Neural cell (in vitro differentiated cells): ENCODE results near the gene LRRC45. TPM values are rescaled to one million over a fixed set of nuclear protein-coding genes. Genes with fewer than 3 reads are reported as not detected.

Experiments used
- H2AFZ ChIP-seq: fragments of 200-600, 300-800 bp; sonication (generic), shearing (Covaris generic); 2 replicates; pipeline ENCODE4 v1.6.0; 2014; ENCODE audit warnings: low read depth, mild to moderate bottlenecking, antibody characterized with exemption, low read length, moderate library complexity
- H3F3A ChIP-seq: fragments of 200-600 bp; shearing (Covaris generic); 2 replicates; pipeline ENCODE4 v1.6.1; 2016; ENCODE audit warnings: mild to moderate bottlenecking, moderate library complexity, mixed read lengths, antibody characterized with exemption, low read length; ENCODE audit not compliant: insufficient read depth, poor library complexity, severe bottlenecking
- H3K27ac ChIP-seq: fragments of 200-600, 300-800 bp; sonication (generic), shearing (Covaris generic); 2 replicates; pipeline ENCODE4 v1.5.1; 2014; ENCODE audit warnings: mild to moderate bottlenecking, low read length, moderate library complexity
- H3K27me3 ChIP-seq: fragments of 300-800, 200-600 bp; sonication (generic), shearing (Covaris generic); 2 replicates; pipeline ENCODE4 v1.6.0; 2014; ENCODE audit warnings: mild to moderate bottlenecking, low read depth, low read length, moderate library complexity; ENCODE audit not compliant: insufficient read depth
- H3K36me3 ChIP-seq: fragments of 300-800, 200-600 bp; sonication (generic), shearing (Covaris generic); 2 replicates; pipeline ENCODE4 v1.5.1; 2014; ENCODE audit warnings: mild to moderate bottlenecking, antibody characterized with exemption, low read length, moderate library complexity; ENCODE audit not compliant: insufficient read depth
- H3K4me2 ChIP-seq: fragments of 300-800, 200-600 bp; sonication (generic), shearing (Covaris generic); 2 replicates; pipeline ENCODE4 v1.6.0; 2014; ENCODE audit warnings: mild to moderate bottlenecking, low read length
- H3K4me3 ChIP-seq: fragments of 300-800, 200-600 bp; sonication (generic), shearing (Covaris generic); 2 replicates; pipeline ENCODE4 v1.5.1; 2014; ENCODE audit warnings: mild to moderate bottlenecking, low read length, moderate library complexity
- H3K79me2 ChIP-seq: fragments of 200-600 bp; shearing (Covaris generic); replicated peaks from 2 replicates; pipeline ENCODE4 v1.6.0; 2014; ENCODE audit warnings: mild to moderate bottlenecking, low read length, moderate library complexity; ENCODE audit not compliant: insufficient read depth
- H3K9ac ChIP-seq: fragments of 300-800, 200-600 bp; sonication (generic), shearing (Covaris generic); 2 replicates; pipeline ENCODE4 v1.6.1; 2016; ENCODE audit warnings: mild to moderate bottlenecking, low read length, mixed read lengths
- H3K9me2 ChIP-seq: fragments of 200-600 bp; shearing (Covaris generic); 2 replicates; pipeline ENCODE4 v1.6.1; 2016; ENCODE audit warnings: mild to moderate bottlenecking, low read length, mixed read lengths; ENCODE audit not compliant: insufficient read depth
- H3K9me3 ChIP-seq: fragments of 200-600, 300-800 bp; sonication (generic), shearing (Covaris generic); 2 replicates; pipeline ENCODE4 v1.6.1; 2016; ENCODE audit warnings: mild to moderate bottlenecking, mixed run types, low read length, moderate library complexity, mixed read lengths
- H4K20me1 ChIP-seq: fragments of 200-600 bp; shearing (Covaris generic); 2 replicates; pipeline ENCODE4 v1.6.1; 2016; ENCODE audit warnings: mild to moderate bottlenecking, mixed run types; ENCODE audit not compliant: insufficient read depth
- EP300 ChIP-seq: fragments of 450-650 bp; conservative IDR thresholded peaks from 2 replicates; pipeline ENCODE4 v1.6.1; 2014; ENCODE audit warnings: antibody characterized with exemption, mild to moderate bottlenecking, moderate library complexity; ENCODE audit not compliant: poor library complexity, severe bottlenecking
- EZH2 ChIP-seq: fragments of 200-600, 300-800 bp; shearing (Covaris generic), sonication (generic); IDR thresholded peaks from 2 replicates; pipeline ENCODE4 v1.6.1; 2014; ENCODE audit warnings: antibody characterized with exemption, low read length, borderline replicate concordance, mild to moderate bottlenecking; ENCODE audit not compliant: insufficient read depth, poor library complexity, severe bottlenecking
- MXI1 ChIP-seq: fragments of 450-650 bp; conservative IDR thresholded peaks from 2 replicates; pipeline ENCODE4 v1.6.1; 2014; ENCODE audit warnings: antibody characterized with exemption, mild to moderate bottlenecking; ENCODE audit not compliant: poor library complexity, severe bottlenecking
- POLR2AphosphoS5 ChIP-seq: IDR thresholded peaks from 2 replicates; pipeline ENCODE4 v1.6.1; 2012
- RAD21 ChIP-seq: fragments of 450-650 bp; conservative IDR thresholded peaks from 2 replicates; pipeline ENCODE4 v1.6.1; 2014; ENCODE audit warnings: antibody characterized with exemption, mild to moderate bottlenecking, moderate library complexity
- SMC3 ChIP-seq: fragments of 450-650 bp; conservative IDR thresholded peaks from 2 replicates; pipeline ENCODE4 v1.6.1; 2014; ENCODE audit warnings: antibody characterized with exemption, mild to moderate bottlenecking, moderate library complexity; ENCODE audit not compliant: poor library complexity
- TAF1 ChIP-seq: IDR thresholded peaks from 2 replicates; pipeline ENCODE4 v1.6.1; 2012; ENCODE audit warnings: low read depth
- polyA plus RNA-seq: library from polyadenylated mRNA; depleted of rRNA; stranded (reverse); fragments of >200 nt; gene quantifications from 2 replicates; pipeline ENCODE4 v1.2.3, GENCODE V29; 2014
- TF ChIP-seq, protein P1 (sequence below): fragments of 450-650 bp; IDR thresholded peaks from 2 replicates; pipeline ENCODE4 v1.5.1; 2014; ENCODE audit warnings: antibody characterized with exemption, mild to moderate bottlenecking, moderate library complexity; ENCODE audit not compliant: poor library complexity, severe bottlenecking
- TF ChIP-seq, protein P2 (sequence below): IDR thresholded peaks from 2 replicates; pipeline ENCODE4 v1.6.1; 2012; ENCODE audit warnings: borderline replicate concordance

Gene LRRC45
- polyA plus RNA-seq, 1 donor from 2014 or later, result 51.7 TPM

DNA sequence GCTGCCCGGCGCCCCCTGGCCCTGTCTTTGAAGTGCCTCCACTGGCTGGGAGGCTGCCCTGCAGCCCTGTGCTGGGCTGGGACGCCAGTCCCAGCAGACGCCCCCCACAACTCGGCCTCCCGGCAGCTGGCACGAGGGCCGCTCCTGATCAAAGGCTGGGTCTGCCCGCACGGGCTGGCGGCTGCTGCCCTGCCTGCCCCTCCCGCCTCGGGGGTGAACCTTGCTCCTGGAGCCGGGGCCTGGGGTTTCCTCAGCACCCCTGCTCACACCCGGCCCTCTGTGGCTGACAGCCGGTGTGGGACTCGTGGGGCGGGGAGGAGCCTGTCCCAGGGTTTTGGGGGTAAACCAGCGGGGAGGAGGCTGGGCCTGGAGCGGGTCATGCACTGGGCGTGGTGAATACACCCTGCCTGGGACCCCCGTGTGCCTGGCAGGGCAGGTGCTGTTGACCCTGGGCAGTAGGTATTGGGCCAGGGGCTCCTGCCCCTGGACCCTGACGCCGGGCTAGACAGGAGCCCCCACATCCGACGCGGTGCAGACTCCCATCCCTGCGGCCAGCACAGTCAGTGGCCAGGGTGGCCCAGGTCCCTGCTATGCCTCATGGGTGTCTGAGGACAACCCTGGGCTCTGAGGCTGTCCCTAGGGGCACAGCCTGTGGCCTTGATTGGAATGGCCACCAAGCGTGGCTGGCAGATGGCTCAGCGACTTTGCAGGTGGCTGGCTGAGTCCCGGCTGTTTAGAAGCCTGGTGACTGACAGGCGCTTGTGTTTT, 22.1 kb upstream of the LRRC45 start:
- no peaks in the 10 kb centered on the region for H4K20me1 ChIP-seq
- no peak overlapping the region for H2AFZ ChIP-seq
- no peaks in the 10 kb centered on the region for H3K9me2 ChIP-seq
- H3K9me3 ChIP-seq, result no peaks in the 10 kb centered on the region
- H3K27me3 ChIP-seq, result no peaks in the 10 kb centered on the region
- no peak overlapping the region for H3K4me2 ChIP-seq
- H3K79me2 ChIP-seq, result no peaks in the 10 kb centered on the region
- H3F3A ChIP-seq, result no peaks in the 10 kb centered on the region
- no peaks in the 10 kb centered on the region for H3K36me3 ChIP-seq
- no peak overlapping the region for H3K27ac ChIP-seq
- TF ChIP-seq POLR2AphosphoS5, result no peak
- TF ChIP-seq, protein P1, sequence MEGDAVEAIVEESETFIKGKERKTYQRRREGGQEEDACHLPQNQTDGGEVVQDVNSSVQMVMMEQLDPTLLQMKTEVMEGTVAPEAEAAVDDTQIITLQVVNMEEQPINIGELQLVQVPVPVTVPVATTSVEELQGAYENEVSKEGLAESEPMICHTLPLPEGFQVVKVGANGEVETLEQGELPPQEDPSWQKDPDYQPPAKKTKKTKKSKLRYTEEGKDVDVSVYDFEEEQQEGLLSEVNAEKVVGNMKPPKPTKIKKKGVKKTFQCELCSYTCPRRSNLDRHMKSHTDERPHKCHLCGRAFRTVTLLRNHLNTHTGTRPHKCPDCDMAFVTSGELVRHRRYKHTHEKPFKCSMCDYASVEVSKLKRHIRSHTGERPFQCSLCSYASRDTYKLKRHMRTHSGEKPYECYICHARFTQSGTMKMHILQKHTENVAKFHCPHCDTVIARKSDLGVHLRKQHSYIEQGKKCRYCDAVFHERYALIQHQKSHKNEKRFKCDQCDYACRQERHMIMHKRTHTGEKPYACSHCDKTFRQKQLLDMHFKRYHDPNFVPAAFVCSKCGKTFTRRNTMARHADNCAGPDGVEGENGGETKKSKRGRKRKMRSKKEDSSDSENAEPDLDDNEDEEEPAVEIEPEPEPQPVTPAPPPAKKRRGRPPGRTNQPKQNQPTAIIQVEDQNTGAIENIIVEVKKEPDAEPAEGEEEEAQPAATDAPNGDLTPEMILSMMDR, result no peak
- no peak overlapping the region for H3K4me3 ChIP-seq
- no peak overlapping the region for H3K9ac ChIP-seq

DNA sequence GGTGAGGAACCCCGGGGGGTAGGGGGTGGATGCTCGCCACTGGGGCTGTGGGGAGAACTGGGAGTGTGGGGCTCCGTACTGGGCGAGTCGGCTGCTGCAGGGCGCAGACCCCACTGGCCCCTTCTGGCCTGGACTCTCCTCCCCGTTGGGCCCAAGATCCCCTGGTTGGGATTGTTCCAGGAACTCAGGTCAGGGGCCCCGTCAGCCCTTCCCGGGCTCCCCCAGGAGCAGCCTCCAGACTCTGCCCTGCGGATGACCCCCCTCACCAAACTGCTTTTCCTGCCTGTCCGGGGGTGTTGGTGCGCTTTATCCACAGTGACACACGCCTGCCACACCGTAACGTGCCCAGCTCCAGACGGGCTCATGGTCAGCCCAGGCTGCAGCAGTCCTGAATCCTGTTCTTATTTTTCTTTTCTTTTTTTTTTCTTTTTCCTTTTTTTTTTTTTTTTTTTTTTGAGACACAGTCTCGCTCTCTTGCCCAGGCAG, 21.5 kb upstream of the LRRC45 start:
- H3K4me2 ChIP-seq, result no peak overlapping the region
- TF ChIP-seq RAD21, result no peak
- no peak for TF ChIP-seq POLR2AphosphoS5
- no peak for TF ChIP-seq MXI1
- TF ChIP-seq SMC3, result no peak
- no peak for TF ChIP-seq TAF1
- TF ChIP-seq, protein P1, result no peak
- no peak for TF ChIP-seq EP300
- TF ChIP-seq, protein P2, sequence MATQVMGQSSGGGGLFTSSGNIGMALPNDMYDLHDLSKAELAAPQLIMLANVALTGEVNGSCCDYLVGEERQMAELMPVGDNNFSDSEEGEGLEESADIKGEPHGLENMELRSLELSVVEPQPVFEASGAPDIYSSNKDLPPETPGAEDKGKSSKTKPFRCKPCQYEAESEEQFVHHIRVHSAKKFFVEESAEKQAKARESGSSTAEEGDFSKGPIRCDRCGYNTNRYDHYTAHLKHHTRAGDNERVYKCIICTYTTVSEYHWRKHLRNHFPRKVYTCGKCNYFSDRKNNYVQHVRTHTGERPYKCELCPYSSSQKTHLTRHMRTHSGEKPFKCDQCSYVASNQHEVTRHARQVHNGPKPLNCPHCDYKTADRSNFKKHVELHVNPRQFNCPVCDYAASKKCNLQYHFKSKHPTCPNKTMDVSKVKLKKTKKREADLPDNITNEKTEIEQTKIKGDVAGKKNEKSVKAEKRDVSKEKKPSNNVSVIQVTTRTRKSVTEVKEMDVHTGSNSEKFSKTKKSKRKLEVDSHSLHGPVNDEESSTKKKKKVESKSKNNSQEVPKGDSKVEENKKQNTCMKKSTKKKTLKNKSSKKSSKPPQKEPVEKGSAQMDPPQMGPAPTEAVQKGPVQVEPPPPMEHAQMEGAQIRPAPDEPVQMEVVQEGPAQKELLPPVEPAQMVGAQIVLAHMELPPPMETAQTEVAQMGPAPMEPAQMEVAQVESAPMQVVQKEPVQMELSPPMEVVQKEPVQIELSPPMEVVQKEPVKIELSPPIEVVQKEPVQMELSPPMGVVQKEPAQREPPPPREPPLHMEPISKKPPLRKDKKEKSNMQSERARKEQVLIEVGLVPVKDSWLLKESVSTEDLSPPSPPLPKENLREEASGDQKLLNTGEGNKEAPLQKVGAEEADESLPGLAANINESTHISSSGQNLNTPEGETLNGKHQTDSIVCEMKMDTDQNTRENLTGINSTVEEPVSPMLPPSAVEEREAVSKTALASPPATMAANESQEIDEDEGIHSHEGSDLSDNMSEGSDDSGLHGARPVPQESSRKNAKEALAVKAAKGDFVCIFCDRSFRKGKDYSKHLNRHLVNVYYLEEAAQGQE, result no peak
- TF ChIP-seq EZH2, result no peak
- H3F3A ChIP-seq, result no peaks in the 10 kb centered on the region
- no peak overlapping the region for H2AFZ ChIP-seq
- no peaks in the 10 kb centered on the region for H4K20me1 ChIP-seq
- H3K36me3 ChIP-seq, result no peaks in the 10 kb centered on the region
- no peaks in the 10 kb centered on the region for H3K27me3 ChIP-seq
- H3K9me3 ChIP-seq, result no peaks in the 10 kb centered on the region
- no peaks in the 10 kb centered on the region for H3K79me2 ChIP-seq
- no peak overlapping the region for H3K27ac ChIP-seq
- H3K9me2 ChIP-seq, result no peaks in the 10 kb centered on the region
- no peak overlapping the region for H3K9ac ChIP-seq
- no peak overlapping the region for H3K4me3 ChIP-seq
